HFF-Myc (cell line): ENCODE data around the gene SLC22A4.

ENCODE experiments used
- DNase-seq: peaks from one replicate; pipeline ENCODE4 v3.0.0-alpha.2; 2011; ENCODE audit warnings: low read depth; ENCODE audit errors: extremely low read depth
- H3K4me3 ChIP-seq: replicated peaks from 2 replicates; pipeline ENCODE4 v1.5.1; 2011; ENCODE audit warnings: low read depth, mild to moderate bottlenecking, control low read depth, low read length
- TF ChIP-seq, protein P1 (sequence below): IDR thresholded peaks from 2 replicates; pipeline ENCODE4 v1.5.1; 2012; ENCODE audit warnings: mild to moderate bottlenecking, low read depth, low read length, control low read depth; ENCODE audit errors: missing control alignments

Gene SLC22A4

DNA sequence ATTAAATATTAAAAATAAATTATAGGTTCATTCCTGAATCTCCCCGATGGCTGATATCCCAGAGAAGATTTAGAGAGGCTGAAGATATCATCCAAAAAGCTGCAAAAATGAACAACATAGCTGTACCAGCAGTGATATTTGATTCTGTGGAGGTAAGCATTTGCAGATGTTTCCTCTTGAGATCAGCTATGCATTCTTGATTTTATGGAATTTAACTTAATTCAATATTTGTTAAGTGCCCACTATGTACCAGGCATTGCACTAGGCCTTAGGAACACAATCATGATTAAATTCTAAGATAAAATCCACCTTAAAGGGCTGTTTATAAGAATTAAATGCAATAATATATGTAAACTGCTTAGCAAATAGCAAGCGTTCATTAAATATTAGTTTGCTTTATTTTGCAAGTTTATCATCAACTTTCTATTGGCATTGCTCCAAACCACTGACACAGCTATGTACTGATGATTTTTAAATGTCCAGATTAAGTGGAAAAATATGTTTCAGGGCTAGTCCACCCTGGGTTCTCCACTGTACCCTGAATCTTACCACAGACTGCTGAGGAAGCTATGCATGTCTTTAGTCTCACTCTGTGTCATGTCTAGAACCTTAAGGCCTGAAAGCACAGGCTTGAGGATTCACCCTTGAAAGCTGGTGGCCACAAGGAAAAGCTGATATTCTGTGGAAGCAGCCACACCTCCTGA, 33.2 kb downstream of the SLC22A4 start:
- TF ChIP-seq, protein P1, sequence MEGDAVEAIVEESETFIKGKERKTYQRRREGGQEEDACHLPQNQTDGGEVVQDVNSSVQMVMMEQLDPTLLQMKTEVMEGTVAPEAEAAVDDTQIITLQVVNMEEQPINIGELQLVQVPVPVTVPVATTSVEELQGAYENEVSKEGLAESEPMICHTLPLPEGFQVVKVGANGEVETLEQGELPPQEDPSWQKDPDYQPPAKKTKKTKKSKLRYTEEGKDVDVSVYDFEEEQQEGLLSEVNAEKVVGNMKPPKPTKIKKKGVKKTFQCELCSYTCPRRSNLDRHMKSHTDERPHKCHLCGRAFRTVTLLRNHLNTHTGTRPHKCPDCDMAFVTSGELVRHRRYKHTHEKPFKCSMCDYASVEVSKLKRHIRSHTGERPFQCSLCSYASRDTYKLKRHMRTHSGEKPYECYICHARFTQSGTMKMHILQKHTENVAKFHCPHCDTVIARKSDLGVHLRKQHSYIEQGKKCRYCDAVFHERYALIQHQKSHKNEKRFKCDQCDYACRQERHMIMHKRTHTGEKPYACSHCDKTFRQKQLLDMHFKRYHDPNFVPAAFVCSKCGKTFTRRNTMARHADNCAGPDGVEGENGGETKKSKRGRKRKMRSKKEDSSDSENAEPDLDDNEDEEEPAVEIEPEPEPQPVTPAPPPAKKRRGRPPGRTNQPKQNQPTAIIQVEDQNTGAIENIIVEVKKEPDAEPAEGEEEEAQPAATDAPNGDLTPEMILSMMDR, result no peak
- DNase-seq, result peak; percentile 21
- no peak overlapping the region for H3K4me3 ChIP-seq

DNA sequence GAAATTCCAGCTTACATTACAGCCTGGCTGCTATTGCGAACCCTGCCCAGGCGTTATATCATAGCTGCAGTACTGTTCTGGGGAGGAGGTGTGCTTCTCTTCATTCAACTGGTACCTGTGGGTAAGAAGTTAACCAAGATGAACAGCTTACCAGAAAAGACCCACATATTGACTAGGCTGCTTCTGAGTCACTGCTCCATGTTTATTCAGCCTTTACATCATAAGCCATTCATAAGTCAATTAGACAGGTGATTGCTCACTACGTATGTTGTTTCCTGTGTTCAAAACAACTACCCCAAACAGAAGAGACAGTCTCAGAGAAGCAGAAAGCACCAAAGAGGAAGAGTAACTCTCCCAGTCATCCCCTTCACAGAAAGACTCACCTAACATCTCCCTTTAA, 40.6 kb downstream of the SLC22A4 start:
- no peak overlapping the region for H3K4me3 ChIP-seq
- TF ChIP-seq, protein P1, result no peak
- DNase-seq, result no peak

DNA sequence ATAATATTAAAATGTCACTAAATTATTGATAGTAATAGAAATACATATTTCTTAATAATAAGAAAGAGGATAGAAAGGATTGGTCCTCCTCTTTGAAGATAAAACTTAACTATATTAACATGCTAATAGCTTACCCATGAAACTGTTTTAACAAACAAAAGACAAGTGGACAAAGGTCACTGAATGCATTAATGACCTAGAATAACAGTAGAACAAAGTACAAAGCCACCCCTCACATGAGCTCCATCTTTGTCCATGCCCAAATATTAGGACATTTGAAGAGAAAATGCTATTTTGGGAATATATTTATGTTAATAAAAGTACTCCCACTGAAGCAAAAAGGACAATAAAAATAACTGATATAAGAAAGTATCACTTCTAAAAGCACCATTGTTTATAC, 41.2 kb downstream of the SLC22A4 start:
- no peak for DNase-seq
- H3K4me3 ChIP-seq, result no peak overlapping the region
- TF ChIP-seq, protein P1, result no peak

DNA sequence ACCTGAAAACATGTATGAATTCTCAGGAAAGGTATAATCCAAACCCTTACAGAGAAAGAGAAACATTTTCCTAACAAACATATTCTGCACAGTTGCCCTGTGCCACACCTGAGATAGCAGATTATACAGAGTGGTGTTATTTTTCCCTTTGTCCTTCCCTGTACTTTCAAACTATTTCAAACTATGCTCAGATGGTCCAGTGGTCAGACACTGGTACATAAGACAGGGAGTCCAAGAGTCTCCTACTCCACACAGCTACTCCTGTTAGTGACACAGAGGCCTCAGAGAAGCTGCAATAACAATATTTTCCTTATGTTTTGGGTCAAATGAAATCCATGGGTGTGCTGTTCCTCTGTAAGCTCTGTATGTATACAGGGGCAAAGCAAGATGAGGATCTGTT, 45.3 kb downstream of the SLC22A4 start:
- no peak overlapping the region for H3K4me3 ChIP-seq
- TF ChIP-seq, protein P1, result no peak
- no peak for DNase-seq

DNA sequence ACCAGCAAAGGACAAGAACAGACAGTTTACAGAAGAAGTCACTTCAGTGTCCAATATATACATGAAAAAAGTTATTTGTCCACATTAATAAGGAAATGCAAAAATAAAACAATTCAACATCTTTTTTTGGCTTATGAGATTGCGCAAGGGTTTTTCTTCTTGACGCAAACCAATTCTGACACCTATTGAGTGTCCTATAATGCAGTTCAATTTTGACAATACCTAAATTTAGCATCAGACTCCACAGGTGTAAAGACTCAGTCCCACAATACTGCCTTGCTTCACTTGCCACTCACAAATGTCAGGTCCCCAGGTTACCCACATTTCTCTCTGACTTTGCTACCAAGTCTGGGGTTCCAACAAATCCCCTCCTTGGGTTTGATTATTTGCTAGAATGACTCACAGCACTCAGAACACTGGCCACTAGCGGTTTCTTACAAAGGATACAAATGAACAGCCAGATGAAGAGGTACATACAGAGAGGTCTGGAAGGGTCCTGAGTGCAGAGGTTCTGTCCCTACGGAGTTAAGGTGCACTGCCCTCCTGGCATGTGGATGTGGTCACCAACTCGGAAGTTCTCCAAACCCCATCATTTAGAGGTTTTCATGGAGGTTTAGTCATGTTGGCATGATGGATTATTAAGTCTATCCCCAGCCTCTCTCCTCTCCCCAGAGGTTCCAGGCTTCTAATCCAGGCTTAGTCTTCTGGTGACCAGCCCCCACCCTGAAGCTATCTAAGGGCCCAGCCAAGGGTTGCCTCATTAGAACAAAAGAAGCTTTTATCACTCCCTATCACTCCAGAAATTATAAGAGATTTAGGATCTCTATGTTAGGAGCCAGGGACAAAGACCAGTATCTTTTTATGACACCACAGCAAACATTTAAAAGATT, 48.3 kb downstream of the SLC22A4 start:
- H3K4me3 ChIP-seq, result no peak overlapping the region
- TF ChIP-seq, protein P1, result no peak
- DNase-seq, result no peak

DNA sequence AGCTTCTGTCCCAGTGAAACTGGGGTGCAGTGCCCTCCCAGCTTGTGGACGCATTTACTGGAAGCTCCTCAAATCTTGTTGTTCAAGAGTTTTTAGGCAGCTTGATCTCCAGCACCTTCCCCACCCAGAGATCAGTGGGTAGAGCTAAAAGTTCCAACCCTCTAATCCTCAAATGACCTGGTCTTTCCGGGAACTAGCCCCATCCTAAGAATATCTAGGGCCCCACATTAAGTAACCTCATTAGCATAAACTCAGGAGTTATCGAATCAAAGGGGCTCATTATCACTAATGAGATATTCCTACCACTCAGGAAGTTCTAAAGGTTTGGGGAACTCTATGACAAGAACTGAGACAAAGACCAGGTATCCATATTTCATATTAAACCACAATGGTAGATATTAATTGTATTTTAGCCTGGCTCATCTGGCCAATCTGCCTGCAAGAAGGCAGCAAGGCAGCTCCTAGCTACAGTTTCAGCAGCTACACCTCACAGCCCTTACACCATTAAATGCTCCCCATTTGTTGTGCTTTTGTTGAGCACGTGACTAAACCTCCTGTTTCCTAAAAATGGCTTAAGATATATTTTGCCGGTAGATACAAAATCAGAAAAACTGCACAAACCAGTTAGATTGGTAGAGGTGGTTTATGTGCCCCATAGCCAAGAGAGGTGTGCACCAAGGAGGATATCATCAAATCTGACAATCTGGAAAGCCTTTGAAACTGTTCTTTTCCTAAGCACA, 50.8 kb downstream of the SLC22A4 start:
- H3K4me3 ChIP-seq, result no peak overlapping the region
- no peak for DNase-seq
- TF ChIP-seq, protein P1, result no peak
